HepG2 (cell line): ENCODE measurements around the gene STX4. TPM values are rescaled to one million over a fixed set of nuclear protein-coding genes. Genes with fewer than 3 reads are reported as not detected.

Experiments
- ESRRA ChIP-seq: sonication (generic); formaldehyde crosslinking; IDR thresholded peaks from 2 replicates; pipeline ENCODE4 v1.5.1; 2020; ENCODE audit warnings: mild to moderate bottlenecking, low read depth, missing genetic modification reagents
- HNF4G ChIP-seq, 2 experiments: sonication (generic) in 1 of 2; formaldehyde crosslinking in 1 of 2; IDR thresholded peaks; 2 replicates each; pipeline versions ENCODE4 v1.4.0 to v1.6.1; 2011 to 2020; ENCODE audit warnings: borderline replicate concordance in 2 of 2, low read depth in 2 of 2, mild to moderate bottlenecking in 2 of 2, low read length in 1 of 2, missing genetic modification reagents in 1 of 2, moderate library complexity in 1 of 2
- KDM5A ChIP-seq: fragments of 200-600 bp; sonication (generic); IDR thresholded peaks from 2 replicates; pipeline ENCODE4 v1.7.0; 2018; ENCODE audit warnings: antibody characterized with exemption, mild to moderate bottlenecking, low read length, borderline replicate concordance
- MAZ ChIP-seq, 2 experiments: sonication (generic) in 1 of 2; formaldehyde crosslinking in 1 of 2; IDR thresholded peaks; 2 replicates each; pipeline versions ENCODE4 v1.5.0 to v1.6.1; 2012 to 2020; ENCODE audit warnings: low read depth in 2 of 2, mild to moderate bottlenecking in 2 of 2, borderline replicate concordance in 1 of 2, improper control_type of control experiment in 1 of 2, low read length in 1 of 2, missing genetic modification reagents in 1 of 2, moderate library complexity in 1 of 2
- MTA1 ChIP-seq: sonication (generic); formaldehyde crosslinking; IDR thresholded peaks from 2 replicates; pipeline ENCODE4 v1.4.0; 2020; ENCODE audit warnings: missing genetic modification reagents, mild to moderate bottlenecking, borderline replicate concordance
- ZBTB21 ChIP-seq: sonication (generic); formaldehyde crosslinking; IDR thresholded peaks from 2 replicates; pipeline ENCODE4 v1.4.0; 2020; ENCODE audit warnings: missing genetic modification reagents
- ZEB1 ChIP-seq: IDR thresholded peaks from 2 replicates; pipeline ENCODE4 v1.6.1; 2012; ENCODE audit warnings: mild to moderate bottlenecking, low read depth, inconsistent platforms; ENCODE audit not compliant: insufficient replicate concordance
- ZNF7 ChIP-seq: IDR thresholded peaks from 2 replicates; pipeline ENCODE4 v1.6.1; 2016; ENCODE audit warnings: missing biosample characterization, missing genetic modification reagents
- polyA plus RNA-seq, 8 experiments: library from polyadenylated mRNA; depleted of rRNA in 3 of 8; stranded (reverse) in 7 of 8; unstranded in 1 of 8; fragments of >200 nt; fragmentation: Illumina TruSeq in 4 of 8; extraction: Trizol in 4 of 8; gene quantifications; 2 replicates each; pipeline versions ENCODE4 v1.2.1 to v1.2.3, GENCODE V29; 2011 to 2016; ENCODE audit warnings: low read depth in 4 of 8, missing spikeins in 1 of 8, mixed read lengths in 1 of 8; ENCODE audit not compliant: insufficient read depth in 1 of 8
- total RNA-seq, 5 experiments: library from RNA; depleted of rRNA; stranded (reverse); fragments of >200 nt; fragmentation: Illumina TruSeq; extraction: Trizol; gene quantifications; 2 replicates each; pipeline ENCODE4 v1.2.3, GENCODE V29; 2016; ENCODE audit warnings: low read depth in 1 of 5
- TF ChIP-seq, protein P1 (sequence below): sonication (generic); formaldehyde crosslinking; IDR thresholded peaks from 2 replicates; pipeline ENCODE4 v1.5.1; 2020; ENCODE audit warnings: missing genetic modification reagents, mild to moderate bottlenecking, borderline replicate concordance
- TF ChIP-seq, protein P2 (sequence below), 2 experiments: fragments of 450-650 bp in 1 of 2; sonication (generic) in 1 of 2; formaldehyde crosslinking; IDR thresholded peaks; 2 replicates each; pipeline versions ENCODE4 v1.5.0 to v1.8.0; 2020 to 2022; ENCODE audit warnings: mild to moderate bottlenecking in 1 of 2, missing genetic modification reagents in 1 of 2

Gene STX4
- total and polyA plus RNA-seq, 2 of the 13 experiments (the other 11 are each of a cell fraction or from before 2014, with no cell fraction given), result 29.2 to 34.6 TPM

DNA sequence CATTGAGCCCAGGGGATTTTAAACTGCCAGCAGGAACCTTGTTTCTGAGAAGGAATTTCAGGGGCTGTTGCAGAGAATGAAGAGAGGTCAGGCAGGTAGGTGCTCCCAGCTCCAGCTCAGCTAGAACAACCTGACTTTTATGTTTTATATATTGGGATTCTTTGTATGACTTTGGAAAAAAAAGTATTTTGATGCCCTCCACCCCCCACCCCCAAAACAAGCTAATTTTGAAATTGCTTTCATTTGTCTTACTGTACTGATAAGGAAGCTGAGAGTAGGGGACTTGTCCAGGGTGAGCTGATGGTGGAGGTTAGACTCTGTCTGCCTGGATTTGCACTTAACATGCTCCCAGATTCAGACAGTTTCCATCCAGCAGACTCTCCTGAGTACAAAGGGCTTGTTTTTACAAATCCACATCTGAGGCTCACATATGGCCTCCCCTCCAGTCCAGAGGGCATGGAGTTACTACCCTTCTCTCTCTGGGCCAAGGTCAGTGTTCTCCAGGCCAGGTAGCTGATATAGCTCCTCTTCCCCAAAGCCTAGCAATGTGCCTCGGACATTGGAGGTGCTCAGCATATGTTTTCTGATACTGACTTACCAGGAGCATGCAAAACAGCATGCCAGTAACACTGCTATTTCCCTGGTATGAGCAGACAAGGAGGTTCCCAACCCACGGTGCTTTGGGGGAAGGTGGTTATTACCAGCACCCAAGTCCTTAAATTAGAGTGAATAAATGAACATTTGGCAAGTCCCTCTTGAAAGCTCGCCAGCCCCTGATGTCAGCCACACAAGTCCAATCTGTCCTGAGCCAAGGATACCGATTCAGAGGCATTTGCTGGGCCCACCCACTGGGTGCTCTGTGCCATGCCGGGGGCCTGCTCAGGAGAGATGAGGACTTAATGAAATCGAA lies 34.3 kb upstream of the STX4 start (continued):
- peak; percentile 98 for TF ChIP-seq ESRRA (CRISPR knock-in tag)
- TF ChIP-seq, protein P1, sequence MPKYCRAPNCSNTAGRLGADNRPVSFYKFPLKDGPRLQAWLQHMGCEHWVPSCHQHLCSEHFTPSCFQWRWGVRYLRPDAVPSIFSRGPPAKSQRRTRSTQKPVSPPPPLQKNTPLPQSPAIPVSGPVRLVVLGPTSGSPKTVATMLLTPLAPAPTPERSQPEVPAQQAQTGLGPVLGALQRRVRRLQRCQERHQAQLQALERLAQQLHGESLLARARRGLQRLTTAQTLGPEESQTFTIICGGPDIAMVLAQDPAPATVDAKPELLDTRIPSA (CRISPR knock-in tag), result no peak
- TF ChIP-seq ZEB1, result peak; percentile 52
- TF ChIP-seq MAZ (IDR thresholded peaks at IDR 0.05; ENCODE audit: borderline replicate concordance, low read depth, low read length), result no peak
- TF ChIP-seq MAZ (CRISPR knock-in tag; IDR thresholded peaks at IDR 0.05; ENCODE audit: low read depth), result peak; percentile 46; the same call in 1 of the 2 replicates
- peak; percentile 97 for TF ChIP-seq HNF4G (IDR thresholded peaks at IDR 0.05; ENCODE audit: borderline replicate concordance, low read depth, low read length)
- peak; percentile 95 for TF ChIP-seq HNF4G (CRISPR knock-in tag; IDR thresholded peaks at IDR 0.05; ENCODE audit: borderline replicate concordance, low read depth)
- TF ChIP-seq ZNF7 (CRISPR knock-in tag), result 0 out of 2 replicates have a peak, but pooled peaks have one; percentile 38
- TF ChIP-seq, protein P2, sequence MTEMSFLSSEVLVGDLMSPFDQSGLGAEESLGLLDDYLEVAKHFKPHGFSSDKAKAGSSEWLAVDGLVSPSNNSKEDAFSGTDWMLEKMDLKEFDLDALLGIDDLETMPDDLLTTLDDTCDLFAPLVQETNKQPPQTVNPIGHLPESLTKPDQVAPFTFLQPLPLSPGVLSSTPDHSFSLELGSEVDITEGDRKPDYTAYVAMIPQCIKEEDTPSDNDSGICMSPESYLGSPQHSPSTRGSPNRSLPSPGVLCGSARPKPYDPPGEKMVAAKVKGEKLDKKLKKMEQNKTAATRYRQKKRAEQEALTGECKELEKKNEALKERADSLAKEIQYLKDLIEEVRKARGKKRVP (CRISPR knock-in tag; IDR thresholded peaks at IDR 0.05), result no peak
- TF ChIP-seq MTA1, result peak; percentile 29; the same call in 1 of the 2 replicates
- no peak for TF ChIP-seq ZBTB21 (CRISPR knock-in tag)
- no peak for TF ChIP-seq KDM5A
